GM23338 (cell line): Measurements from ENCODE around the gene HCFC1. TPM values are rescaled to one million over a fixed set of nuclear protein-coding genes. Genes with fewer than 3 reads are reported as not detected.

ENCODE experiments used
- ATAC-seq: fragments of 200-7000 bp; cut with Tn5 transposase; 3 replicates; pipeline ENCODE4 v1.9.1; 2020
- DNase-seq: peaks from one replicate; pipeline ENCODE4 v3.0.0-alpha.2; 2015; ENCODE audit warnings: low spot score
- H2AFZ ChIP-seq: fragments of 200-600 bp; sonication (generic); 2 replicates; pipeline ENCODE4 v1.8.0; 2016; ENCODE audit warnings: antibody characterized with exemption, mild to moderate bottlenecking, moderate library complexity
- H3F3A ChIP-seq: fragments of 200-600 bp; sonication (generic); replicated peaks from 2 replicates; pipeline ENCODE4 v1.8.0; 2017; ENCODE audit warnings: antibody characterized with exemption, mixed run types, low read depth
- H3K27ac ChIP-seq: fragments of 200-600 bp; sonication (generic); 2 replicates; pipeline ENCODE4 v1.6.1; 2016; ENCODE audit warnings: low read depth
- H3K27me3 ChIP-seq: fragments of 200-600 bp; sonication (generic); 2 replicates; pipeline ENCODE4 v1.8.0; 2016; ENCODE audit warnings: mild to moderate bottlenecking, mixed run types, moderate library complexity; ENCODE audit not compliant: insufficient read depth
- H3K36me3 ChIP-seq: fragments of 200-600 bp; sonication (generic); 2 replicates; pipeline ENCODE4 v1.8.0; 2016; ENCODE audit warnings: mild to moderate bottlenecking; ENCODE audit not compliant: insufficient read depth
- H3K4me1 ChIP-seq: fragments of 200-600 bp; sonication (generic); 2 replicates; pipeline ENCODE4 v1.8.0; 2016; ENCODE audit warnings: mild to moderate bottlenecking, moderate library complexity; ENCODE audit not compliant: insufficient read depth
- H3K4me2 ChIP-seq: fragments of 200-600 bp; sonication (generic); 2 replicates; pipeline ENCODE4 v1.7.1; 2017; ENCODE audit warnings: mixed run types
- H3K4me3 ChIP-seq: fragments of 200-600 bp; sonication (generic); 2 replicates; pipeline ENCODE4 v1.6.1; 2016; ENCODE audit warnings: mixed run types
- H3K79me2 ChIP-seq: fragments of 200-600 bp; sonication (generic); replicated peaks from 2 replicates; pipeline ENCODE4 v1.8.0; 2017; ENCODE audit warnings: mild to moderate bottlenecking; ENCODE audit not compliant: insufficient read depth
- H3K9me2 ChIP-seq: fragments of 200-600 bp; sonication (generic); 2 replicates; pipeline ENCODE4 v1.8.0; 2017; ENCODE audit not compliant: insufficient read depth
- H4K20me1 ChIP-seq: fragments of 200-600 bp; sonication (generic); replicated peaks from 2 replicates; pipeline ENCODE4 v1.8.0; 2017; ENCODE audit warnings: mild to moderate bottlenecking; ENCODE audit not compliant: insufficient read depth
- H3K27ac Mint-ChIP-seq: 2 replicates; pipeline ENCODE4 v1.8.0; 2020; ENCODE audit warnings: inconsistent platforms, mild to moderate bottlenecking, moderate library complexity, mixed read lengths
- H3K27me3 Mint-ChIP-seq: 3 replicates; pipeline ENCODE4 v1.8.0; 2022; ENCODE audit warnings: low read depth, mild to moderate bottlenecking, moderate library complexity, mixed read lengths, inconsistent platforms; ENCODE audit not compliant: insufficient read depth, poor library complexity
- H3K36me3 Mint-ChIP-seq: 3 replicates; pipeline ENCODE4 v1.8.0; 2021; ENCODE audit warnings: low read depth, mild to moderate bottlenecking, inconsistent platforms, moderate library complexity, mixed read lengths
- H3K4me1 Mint-ChIP-seq: 3 replicates; pipeline ENCODE4 v1.8.0; 2020; ENCODE audit warnings: mild to moderate bottlenecking, inconsistent platforms, mixed read lengths
- H3K4me3 Mint-ChIP-seq: 3 replicates; pipeline ENCODE4 v1.8.0; 2021; ENCODE audit warnings: moderate library complexity, mild to moderate bottlenecking, inconsistent platforms, mixed read lengths
- H3K9me3 Mint-ChIP-seq: 3 replicates; pipeline ENCODE4 v1.8.0; 2020; ENCODE audit warnings: moderate library complexity, mild to moderate bottlenecking, inconsistent platforms, mixed read lengths
- CREB1 ChIP-seq: fragments of 250-450 bp; sonication (Bioruptor Pico); IDR thresholded peaks from 2 replicates; pipeline ENCODE4 v1.5.0; 2020; ENCODE audit warnings: low read depth, mild to moderate bottlenecking, moderate library complexity
- ETS1 ChIP-seq: IDR thresholded peaks from 2 replicates; pipeline ENCODE4 v1.6.1; 2016; ENCODE audit warnings: antibody characterized with exemption
- EZH2 ChIP-seq: fragments of 200-600 bp; sonication (generic); IDR thresholded peaks from one replicate; pipeline ENCODE4 v1.8.0; 2017; ENCODE audit warnings: antibody characterized with exemption, mild to moderate bottlenecking, low read depth; ENCODE audit not compliant: unreplicated experiment
- EZH2phosphoT487 ChIP-seq: fragments of 200-600 bp; sonication (generic); IDR thresholded peaks from one replicate; pipeline ENCODE4 v1.8.1; 2018; ENCODE audit warnings: antibody characterized with exemption; ENCODE audit not compliant: unreplicated experiment
- JUNB ChIP-seq: IDR thresholded peaks from one replicate; pipeline ENCODE4 v1.6.1; 2016; ENCODE audit warnings: antibody characterized with exemption; ENCODE audit not compliant: unreplicated experiment
- NANOG ChIP-seq: IDR thresholded peaks from 2 replicates; pipeline ENCODE4 v1.6.1; 2016; ENCODE audit warnings: antibody characterized with exemption, borderline replicate concordance
- POLR2AphosphoS5 ChIP-seq: IDR thresholded peaks from 2 replicates; pipeline ENCODE4 v1.6.1; 2016; ENCODE audit warnings: antibody characterized with exemption, low read depth
- REST ChIP-seq: IDR thresholded peaks from one replicate; pipeline ENCODE4 v1.6.1; 2018; ENCODE audit warnings: antibody characterized with exemption; ENCODE audit not compliant: unreplicated experiment
- STAT1 ChIP-seq: IDR thresholded peaks from one replicate; pipeline ENCODE4 v1.6.1; 2016; ENCODE audit warnings: antibody characterized with exemption; ENCODE audit not compliant: unreplicated experiment
- ZNF114 ChIP-seq: fragments of 250-450 bp; sonication (Bioruptor Pico); IDR thresholded peaks from 2 replicates; pipeline ENCODE4 v1.5.0; 2020; ENCODE audit warnings: mild to moderate bottlenecking, moderate library complexity
- ZNF331 ChIP-seq: fragments of 250-450 bp; sonication (Bioruptor Pico); IDR thresholded peaks from 2 replicates; pipeline ENCODE4 v1.5.0; 2020; ENCODE audit warnings: low read depth, mild to moderate bottlenecking, moderate library complexity
- polyA plus RNA-seq: library from polyadenylated mRNA; unstranded; fragments of >200 nt; fragmentation: Nextera tagmentation; extraction: Ambion mirVana; gene quantifications from 2 replicates; pipeline ENCODE4 v1.2.1, GENCODE V29; 2016
- total RNA-seq: library from RNA; depleted of rRNA; stranded (reverse); fragments of >200 nt; shearing (Covaris generic); gene quantifications from 2 replicates; pipeline ENCODE4 v1.2.3, GENCODE V29; 2014
- TF ChIP-seq, protein P1 (sequence below), 2 experiments: fragments of 200-600 bp in 1 of 2; sonication (generic) in 1 of 2; conservative IDR thresholded peaks; 2 replicates each; pipeline versions ENCODE4 v1.5.1 to v1.6.1; 2016 to 2017; ENCODE audit warnings: antibody characterized with exemption in 2 of 2, low read depth in 2 of 2, mild to moderate bottlenecking in 2 of 2, moderate library complexity in 1 of 2
- TF ChIP-seq, protein P2 (sequence below): fragments of 250-450 bp; sonication (Bioruptor Pico); IDR thresholded peaks from 2 replicates; pipeline ENCODE4 v1.5.0; 2020; ENCODE audit warnings: mild to moderate bottlenecking, moderate library complexity

HCFC1 gene
- total and polyA plus RNA-seq, 2 experiments from 2014 or later = 33.0 to 188 TPM

GRCh38 chrX:154006947-154007346 is 35.3 kb upstream of the HCFC1 start:
- ATAC-seq (no peak), DNase-seq (no peak)
- H3F3A ChIP-seq = no peaks in the 10 kb centered on the region
- H3K4me3 ChIP-seq = no peak overlapping the region
- Mint-ChIP-seq H3K27ac (no peak overlapping the region), H3K27me3 (peaks cover 4% of the 10 kb centered on the region), H3K4me3 (no peak overlapping the region), H3K36me3 (peaks cover 13% of the 10 kb centered on the region; the same call in 2 of the 3 replicates), H3K4me1 (no peaks in the 10 kb centered on the region; the same call in 1 of the 3 replicates), H3K9me3 (no peaks in the 10 kb centered on the region)
- no peak overlapping the region for H2AFZ ChIP-seq
- H3K4me2 ChIP-seq = no peak overlapping the region
- H4K20me1 ChIP-seq = no peaks in the 10 kb centered on the region
- H3K36me3 ChIP-seq = no peaks in the 10 kb centered on the region
- no peaks in the 10 kb centered on the region for H3K27me3 ChIP-seq
- H3K4me1 ChIP-seq = no peaks in the 10 kb centered on the region
- no peaks in the 10 kb centered on the region for H3K9me2 ChIP-seq
- H3K79me2 ChIP-seq = no peaks in the 10 kb centered on the region
- no peak for TF ChIP-seq ZNF114
- no peak for TF ChIP-seq REST
- TF ChIP-seq CREB1 (CRISPR knock-in tag) = no peak
- TF ChIP-seq ETS1 = no peak
- TF ChIP-seq JUNB = no peak
- TF ChIP-seq, protein P1, sequence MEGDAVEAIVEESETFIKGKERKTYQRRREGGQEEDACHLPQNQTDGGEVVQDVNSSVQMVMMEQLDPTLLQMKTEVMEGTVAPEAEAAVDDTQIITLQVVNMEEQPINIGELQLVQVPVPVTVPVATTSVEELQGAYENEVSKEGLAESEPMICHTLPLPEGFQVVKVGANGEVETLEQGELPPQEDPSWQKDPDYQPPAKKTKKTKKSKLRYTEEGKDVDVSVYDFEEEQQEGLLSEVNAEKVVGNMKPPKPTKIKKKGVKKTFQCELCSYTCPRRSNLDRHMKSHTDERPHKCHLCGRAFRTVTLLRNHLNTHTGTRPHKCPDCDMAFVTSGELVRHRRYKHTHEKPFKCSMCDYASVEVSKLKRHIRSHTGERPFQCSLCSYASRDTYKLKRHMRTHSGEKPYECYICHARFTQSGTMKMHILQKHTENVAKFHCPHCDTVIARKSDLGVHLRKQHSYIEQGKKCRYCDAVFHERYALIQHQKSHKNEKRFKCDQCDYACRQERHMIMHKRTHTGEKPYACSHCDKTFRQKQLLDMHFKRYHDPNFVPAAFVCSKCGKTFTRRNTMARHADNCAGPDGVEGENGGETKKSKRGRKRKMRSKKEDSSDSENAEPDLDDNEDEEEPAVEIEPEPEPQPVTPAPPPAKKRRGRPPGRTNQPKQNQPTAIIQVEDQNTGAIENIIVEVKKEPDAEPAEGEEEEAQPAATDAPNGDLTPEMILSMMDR (conservative IDR thresholded peaks at IDR 0.05; ENCODE audit: low read depth in 2 of 2) = no peak
- TF ChIP-seq EZH2 = no peak
- no peak for TF ChIP-seq STAT1
- no peak for TF ChIP-seq EZH2phosphoT487
- TF ChIP-seq ZNF331 (CRISPR knock-in tag) = no peak
- no peak for TF ChIP-seq NANOG
- TF ChIP-seq POLR2AphosphoS5 = no peak
- TF ChIP-seq, protein P2, sequence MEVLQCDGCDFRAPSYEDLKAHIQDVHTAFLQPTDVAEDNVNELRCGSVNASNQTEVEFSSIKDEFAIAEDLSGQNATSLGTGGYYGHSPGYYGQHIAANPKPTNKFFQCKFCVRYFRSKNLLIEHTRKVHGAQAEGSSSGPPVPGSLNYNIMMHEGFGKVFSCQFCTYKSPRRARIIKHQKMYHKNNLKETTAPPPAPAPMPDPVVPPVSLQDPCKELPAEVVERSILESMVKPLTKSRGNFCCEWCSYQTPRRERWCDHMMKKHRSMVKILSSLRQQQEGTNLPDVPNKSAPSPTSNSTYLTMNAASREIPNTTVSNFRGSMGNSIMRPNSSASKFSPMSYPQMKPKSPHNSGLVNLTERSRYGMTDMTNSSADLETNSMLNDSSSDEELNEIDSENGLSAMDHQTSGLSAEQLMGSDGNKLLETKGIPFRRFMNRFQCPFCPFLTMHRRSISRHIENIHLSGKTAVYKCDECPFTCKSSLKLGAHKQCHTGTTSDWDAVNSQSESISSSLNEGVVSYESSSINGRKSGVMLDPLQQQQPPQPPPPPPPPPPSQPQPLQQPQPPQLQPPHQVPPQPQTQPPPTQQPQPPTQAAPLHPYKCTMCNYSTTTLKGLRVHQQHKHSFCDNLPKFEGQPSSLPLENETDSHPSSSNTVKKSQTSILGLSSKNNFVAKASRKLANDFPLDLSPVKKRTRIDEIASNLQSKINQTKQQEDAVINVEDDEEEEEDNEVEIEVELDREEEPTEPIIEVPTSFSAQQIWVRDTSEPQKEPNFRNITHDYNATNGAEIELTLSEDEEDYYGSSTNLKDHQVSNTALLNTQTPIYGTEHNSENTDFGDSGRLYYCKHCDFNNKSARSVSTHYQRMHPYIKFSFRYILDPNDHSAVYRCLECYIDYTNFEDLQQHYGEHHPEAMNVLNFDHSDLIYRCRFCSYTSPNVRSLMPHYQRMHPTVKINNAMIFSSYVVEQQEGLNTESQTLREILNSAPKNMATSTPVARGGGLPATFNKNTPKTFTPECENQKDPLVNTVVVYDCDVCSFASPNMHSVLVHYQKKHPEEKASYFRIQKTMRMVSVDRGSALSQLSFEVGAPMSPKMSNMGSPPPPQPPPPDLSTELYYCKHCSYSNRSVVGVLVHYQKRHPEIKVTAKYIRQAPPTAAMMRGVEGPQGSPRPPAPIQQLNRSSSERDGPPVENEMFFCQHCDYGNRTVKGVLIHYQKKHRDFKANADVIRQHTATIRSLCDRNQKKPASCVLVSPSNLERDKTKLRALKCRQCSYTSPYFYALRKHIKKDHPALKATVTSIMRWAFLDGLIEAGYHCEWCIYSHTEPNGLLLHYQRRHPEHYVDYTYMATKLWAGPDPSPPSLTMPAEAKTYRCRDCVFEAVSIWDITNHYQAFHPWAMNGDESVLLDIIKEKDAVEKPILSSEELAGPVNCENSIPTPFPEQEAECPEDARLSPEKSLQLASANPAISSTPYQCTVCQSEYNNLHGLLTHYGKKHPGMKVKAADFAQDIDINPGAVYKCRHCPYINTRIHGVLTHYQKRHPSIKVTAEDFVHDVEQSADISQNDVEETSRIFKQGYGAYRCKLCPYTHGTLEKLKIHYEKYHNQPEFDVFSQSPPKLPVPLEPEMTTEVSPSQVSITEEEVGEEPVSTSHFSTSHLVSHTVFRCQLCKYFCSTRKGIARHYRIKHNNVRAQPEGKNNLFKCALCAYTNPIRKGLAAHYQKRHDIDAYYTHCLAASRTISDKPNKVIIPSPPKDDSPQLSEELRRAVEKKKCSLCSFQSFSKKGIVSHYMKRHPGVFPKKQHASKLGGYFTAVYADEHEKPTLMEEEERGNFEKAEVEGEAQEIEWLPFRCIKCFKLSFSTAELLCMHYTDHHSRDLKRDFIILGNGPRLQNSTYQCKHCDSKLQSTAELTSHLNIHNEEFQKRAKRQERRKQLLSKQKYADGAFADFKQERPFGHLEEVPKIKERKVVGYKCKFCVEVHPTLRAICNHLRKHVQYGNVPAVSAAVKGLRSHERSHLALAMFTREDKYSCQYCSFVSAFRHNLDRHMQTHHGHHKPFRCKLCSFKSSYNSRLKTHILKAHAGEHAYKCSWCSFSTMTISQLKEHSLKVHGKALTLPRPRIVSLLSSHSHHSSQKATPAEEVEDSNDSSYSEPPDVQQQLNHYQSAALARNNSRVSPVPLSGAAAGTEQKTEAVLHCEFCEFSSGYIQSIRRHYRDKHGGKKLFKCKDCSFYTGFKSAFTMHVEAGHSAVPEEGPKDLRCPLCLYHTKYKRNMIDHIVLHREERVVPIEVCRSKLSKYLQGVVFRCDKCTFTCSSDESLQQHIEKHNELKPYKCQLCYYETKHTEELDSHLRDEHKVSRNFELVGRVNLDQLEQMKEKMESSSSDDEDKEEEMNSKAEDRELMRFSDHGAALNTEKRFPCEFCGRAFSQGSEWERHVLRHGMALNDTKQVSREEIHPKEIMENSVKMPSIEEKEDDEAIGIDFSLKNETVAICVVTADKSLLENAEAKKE (CRISPR knock-in tag) = no peak
- H3K27ac ChIP-seq = no peak overlapping the region
